Eye (tissue), 1 donor: Measurements from ENCODE around the gene BOC.

Source experiments
- DNase-seq: peaks from one replicate; pipeline ENCODE4 v3.0.0-alpha.2; 2015

BOC gene

GRCh38 chr3:113250566-113250965 is 39.2 kb downstream of the BOC start:
- DNase-seq, result no peak

- no peak for DNase-seq
Measured at GRCh38 chr3:113251817-113252216, 40.5 kb downstream of the BOC start.

DNA sequence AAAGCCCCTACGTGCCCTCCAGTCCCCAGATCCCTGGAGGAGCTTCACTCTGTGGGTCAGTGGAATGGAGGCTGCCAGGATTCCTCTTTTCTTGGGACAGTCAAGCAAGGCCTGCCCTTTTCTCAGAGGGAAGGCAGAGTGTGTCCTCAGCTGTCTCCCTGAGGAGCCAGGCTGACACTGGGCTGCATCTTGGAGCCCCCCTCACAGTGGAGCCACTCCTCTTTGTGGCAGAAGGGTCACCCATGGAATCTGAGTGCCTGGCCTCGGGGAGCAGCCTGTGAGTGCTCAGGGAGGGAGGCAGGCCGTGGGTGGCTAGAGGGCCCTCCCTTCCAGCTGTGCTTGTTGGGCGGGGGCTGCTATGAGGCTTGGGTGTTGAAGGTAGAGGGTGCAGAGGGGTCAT is 41.2 kb downstream of the BOC start:
- no peak for DNase-seq

DNA sequence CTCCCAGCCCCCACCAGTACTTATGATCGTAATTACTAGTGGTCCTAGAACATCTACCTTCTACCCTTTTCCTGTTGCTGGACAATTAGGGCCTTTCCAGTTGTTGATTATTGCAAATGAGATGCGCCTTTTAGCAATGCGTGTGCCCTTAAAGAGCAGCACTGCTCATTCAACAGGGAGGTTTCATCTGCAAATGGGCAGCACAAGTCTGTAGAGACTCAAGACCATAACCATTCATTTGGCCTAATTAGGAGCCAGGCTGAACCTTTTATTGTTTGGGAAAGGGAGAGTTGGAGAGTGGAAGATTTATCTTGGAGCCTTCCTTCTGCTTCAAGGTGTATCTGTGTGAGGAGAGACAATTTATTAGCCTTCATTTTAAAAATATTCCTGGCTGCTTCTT is 42.3 kb downstream of the BOC start:
- peak; percentile 24 for DNase-seq

DNA sequence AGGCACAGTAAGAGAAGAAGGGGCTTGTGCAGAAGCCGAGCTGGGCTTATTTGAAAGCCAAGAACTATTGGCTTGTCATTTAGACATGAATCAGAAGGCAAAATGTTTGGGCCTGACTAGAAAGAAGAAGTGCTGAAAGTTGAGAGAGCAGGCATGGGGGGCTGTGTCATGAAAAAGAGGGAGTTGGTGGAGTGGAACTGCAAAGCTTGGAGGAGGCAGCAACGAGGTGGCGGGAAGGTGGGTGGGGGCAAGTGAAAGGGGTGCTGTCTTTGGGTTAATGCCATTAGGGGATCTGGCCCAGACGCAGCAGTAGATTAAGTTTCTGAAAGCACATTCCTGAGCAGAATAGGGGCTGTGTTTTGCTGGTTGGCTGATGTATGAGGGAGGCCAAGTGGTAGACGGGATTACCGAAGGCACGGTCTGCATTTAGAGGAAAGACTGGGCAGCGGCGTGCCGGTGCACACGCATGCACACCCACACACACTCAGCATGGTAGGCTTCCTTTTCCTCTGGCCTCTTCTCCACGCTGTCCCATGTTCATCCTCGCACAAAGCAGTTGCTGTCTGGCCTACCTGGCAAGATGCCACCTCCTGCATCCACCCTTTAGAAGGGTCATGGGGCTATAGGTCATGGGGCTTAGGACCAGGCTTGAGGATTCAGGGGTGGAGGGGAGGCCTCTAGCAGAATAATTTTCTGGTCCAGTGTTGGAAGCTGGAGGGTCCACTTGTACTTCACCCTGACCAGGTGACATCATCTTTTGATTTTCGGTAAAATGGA is 43.0 kb downstream of the BOC start:
- peak; percentile 56 for DNase-seq

DNA sequence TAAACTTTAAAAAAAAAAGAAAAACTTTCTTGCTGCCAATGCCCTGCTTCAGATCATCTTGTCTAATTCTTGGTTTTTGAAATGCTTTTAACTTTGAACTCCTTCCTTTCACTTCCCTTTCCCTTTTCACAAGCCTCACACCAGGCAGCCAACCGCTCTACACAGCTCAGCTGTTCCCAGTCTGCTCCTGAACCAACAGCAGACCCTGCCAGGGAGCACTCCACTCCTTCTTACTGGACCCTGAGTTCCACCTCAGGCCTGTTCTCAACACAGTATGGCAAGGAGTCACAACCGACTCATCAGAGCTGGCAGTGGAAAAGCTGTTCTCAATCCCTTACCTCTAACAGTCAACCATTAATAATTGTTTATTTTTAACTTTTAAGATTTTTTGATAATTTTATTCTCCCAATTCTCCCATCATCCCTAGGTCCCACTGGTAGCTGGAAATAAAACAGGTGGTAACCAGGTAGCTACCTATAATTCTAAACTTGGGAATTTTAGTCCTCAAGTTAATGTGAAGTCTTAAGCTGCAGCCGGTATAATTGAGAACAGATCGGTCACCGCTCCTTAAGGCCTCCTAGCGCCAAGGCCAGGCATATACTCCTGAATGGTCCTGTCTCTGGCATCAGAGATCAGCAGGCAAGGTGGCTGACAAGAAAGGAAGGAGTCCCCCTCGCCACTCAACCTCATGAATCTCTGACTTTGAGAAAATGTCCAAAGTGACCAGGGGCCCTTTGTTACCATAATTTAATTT is 43.9 kb downstream of the BOC start:
- DNase-seq, result no peak

DNA sequence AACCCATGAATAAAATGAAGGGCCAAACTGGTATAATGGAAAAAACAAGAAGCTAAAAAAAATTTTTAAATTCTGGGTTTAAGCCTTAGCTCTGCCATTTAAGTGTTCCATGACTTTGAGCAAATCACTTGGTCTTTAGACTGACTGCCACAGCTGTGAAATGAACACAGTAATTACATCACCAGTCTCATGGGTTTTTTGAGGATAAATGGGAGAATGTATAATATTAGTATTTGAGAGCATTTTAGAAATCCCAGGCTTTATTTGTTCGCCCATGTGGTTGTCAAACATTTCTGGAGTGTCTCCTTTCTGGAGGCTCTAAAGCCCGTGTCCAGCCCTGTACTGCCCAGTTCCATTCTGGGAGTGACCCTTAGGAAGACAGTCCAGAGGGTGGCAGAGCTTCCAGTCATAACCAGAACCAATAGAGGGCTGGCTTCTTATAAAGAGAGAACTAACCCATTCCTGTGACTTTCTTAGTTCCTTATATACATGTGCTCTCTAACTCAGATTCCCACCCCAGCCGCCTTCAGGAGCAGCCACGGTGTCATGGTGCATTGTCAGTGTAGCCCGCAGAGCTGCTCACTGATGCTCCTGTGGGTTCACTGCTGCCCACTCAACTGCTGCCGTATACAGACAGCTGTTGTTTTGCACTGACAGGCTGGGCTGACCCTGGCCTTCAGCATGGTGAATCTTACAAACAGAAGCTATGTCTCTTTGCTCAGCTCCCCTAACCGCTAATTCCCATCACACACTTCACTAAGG is 44.7 kb downstream of the BOC start:
- DNase-seq, result peak; percentile 39

DNA sequence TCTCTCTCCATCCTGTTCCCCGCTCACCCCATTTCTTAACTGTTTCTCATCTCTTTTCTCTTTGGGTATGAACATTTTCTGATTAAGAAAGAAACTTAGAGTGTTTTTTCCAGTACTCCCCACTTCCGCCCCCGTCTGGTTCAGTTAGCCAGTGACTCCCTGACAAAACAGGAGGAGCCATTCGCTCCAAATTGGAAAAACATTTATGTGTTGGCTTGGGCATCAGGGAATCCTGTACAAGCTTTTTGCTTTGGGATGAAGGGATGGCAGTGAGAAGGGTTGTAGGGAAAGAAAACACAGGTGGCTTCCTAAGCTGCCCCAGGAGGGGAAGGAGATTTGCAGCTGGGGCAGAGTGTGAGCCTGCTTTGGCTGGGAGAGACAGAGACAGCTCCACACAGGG is 47.0 kb downstream of the BOC start:
- DNase-seq, result no peak

DNA sequence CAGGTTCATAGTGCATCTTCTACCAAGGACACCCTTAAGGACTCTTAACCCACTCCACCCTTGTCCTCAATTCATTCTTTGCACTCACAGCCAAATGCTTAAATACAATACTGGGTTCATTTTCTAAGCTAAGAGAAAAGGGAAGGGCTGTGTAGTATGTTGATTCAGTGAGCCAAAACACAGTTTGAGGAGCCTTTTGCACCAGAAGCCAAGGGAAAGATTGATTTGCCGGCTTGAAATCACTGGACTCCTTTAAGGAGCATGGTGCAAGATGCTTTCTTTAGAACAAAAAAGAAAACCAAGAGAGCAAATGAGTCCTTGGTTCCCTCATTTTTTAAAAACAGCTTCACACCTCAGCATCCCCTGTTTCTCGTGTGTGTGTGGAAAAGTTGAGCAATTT is 47.8 kb downstream of the BOC start:
- no peak for DNase-seq

DNA sequence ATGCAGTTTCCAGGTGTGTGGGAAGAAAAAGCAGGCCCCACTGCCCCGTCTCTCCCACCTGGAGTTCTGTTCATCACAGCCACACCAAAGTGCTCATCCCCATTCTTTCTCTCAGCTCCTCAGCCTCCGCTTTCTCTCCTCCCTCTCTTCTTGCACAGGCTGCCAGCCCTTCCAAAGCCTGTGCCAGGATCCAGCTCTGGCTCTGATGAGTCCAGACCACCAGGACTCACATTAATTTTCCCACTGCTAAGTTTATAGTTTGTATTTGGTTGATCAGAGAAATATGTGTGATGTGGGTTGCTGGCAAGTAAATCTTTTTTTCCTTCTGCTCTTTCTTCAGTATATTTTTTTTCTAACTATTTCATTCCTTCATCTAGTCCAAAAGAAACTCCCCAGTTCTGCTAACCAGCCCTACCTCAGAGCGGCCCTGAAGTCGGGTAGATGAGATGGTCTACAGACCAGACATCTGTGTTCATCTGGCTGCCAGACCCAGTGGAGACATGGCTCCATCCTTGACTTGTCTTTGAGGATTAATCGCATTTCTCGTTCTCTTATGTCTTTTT is 49.8 kb downstream of the BOC start:
- DNase-seq, result peak; percentile 28

GRCh38 chr3:113261626-113262303 is 50.4 kb downstream of the BOC start:
- peak; percentile 33 for DNase-seq

DNA sequence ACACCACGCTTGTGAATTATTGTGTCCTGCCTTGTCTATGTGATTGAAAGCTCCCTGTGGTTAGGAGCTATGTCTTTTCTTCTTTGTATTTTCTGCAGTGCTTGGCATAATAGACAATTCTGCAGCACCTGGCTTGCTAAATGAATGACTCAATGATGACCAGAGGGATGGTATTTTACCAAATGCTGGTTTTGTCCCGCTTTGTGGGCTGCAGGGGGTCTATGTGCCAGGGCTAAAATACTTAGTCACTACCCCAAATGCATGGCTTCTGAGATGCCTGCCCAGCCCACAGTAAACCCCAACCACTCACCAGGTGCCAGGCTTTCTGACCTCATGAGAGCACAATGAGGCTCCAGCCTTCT is 50.9 kb downstream of the BOC start:
- DNase-seq, result no peak

DNA sequence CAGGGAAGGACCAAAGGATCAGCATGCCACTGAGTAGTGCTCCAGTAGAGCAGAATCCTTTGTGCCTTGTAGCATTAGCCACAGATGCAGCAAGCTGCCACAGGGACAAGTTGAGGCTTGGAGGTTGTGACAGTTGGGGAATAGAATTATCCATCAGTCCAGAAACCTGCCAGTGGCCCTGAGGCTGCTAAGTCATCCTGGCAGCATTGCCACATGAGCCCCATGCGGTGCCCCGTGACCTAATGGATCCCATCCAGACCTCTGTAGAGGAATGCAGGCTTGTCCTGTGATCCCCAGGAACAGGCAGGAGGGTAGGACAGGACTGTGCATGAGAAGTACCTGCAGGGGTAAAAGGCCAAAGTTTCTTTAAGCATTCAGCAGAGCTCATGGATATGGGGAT is 51.7 kb downstream of the BOC start:
- peak; percentile 37 for DNase-seq

GRCh38 chr3:113263778-113264177 is 52.4 kb downstream of the BOC start:
- no peak for DNase-seq

- DNase-seq, result peak; percentile 78
Measured at GRCh38 chr3:113264283-113265131, 53.1 kb downstream of the BOC start.

DNA sequence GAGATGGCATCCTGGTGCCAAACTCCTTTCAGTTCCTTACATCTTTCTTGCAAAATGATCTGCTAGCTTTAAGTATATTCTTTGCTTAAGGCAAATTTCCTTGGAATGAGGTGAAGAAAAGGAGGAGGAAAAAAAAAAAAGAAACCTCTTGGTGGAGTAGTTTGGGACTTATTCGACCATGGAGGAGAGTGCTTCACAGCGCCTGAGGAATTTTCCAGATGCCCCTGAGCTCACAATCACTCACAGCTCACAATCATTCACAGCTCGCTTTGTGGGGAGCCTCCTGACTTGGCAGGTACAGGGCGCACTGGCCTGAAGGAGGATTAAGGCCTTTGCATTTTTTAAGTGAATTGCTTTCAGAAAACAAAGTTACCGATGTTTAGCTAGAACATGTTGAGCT is 53.9 kb downstream of the BOC start:
- peak; percentile 60 for DNase-seq

- no peak for DNase-seq
Measured at GRCh38 chr3:113266738-113267137, 55.4 kb downstream of the BOC start.

DNA sequence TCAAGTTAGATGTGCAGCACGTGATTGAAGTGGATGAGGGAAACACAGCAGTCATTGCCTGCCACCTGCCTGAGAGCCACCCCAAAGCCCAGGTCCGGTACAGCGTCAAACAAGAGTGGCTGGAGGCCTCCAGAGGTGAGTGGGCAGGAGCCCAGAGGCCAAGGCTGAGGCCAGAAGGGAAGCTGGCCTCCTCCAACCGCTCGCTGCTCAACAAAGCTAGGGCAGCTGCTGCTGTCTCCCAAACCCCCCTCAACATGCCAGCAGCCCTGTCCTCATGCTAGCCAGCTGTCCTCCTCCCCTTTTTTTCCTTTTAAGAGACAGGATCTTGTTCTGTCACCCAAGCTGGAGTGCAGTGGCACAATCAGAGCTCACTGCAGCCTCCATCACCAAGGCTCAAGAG is 57.0 kb downstream of the BOC start:
- DNase-seq, result peak; percentile 48

DNA sequence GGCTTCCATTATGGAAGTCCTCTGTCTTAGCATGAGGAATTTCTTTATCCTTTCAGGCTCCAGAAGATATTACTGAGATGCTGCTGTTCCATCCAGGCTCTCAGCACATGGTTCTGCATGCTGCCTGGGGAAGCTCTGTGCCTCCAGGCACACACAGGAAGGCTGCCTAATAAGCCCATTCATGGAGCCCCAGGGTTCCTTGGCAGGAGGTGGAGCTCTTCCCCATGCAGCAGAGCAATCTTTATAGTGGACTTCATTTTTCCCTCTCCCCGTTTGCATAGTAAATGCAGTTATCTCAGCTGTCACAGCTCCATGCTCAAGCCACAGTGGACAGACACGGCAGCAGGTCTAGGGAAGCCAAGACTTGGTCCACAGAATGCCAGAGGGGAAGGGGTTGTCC is 57.6 kb downstream of the BOC start:
- DNase-seq, result no peak

DNA sequence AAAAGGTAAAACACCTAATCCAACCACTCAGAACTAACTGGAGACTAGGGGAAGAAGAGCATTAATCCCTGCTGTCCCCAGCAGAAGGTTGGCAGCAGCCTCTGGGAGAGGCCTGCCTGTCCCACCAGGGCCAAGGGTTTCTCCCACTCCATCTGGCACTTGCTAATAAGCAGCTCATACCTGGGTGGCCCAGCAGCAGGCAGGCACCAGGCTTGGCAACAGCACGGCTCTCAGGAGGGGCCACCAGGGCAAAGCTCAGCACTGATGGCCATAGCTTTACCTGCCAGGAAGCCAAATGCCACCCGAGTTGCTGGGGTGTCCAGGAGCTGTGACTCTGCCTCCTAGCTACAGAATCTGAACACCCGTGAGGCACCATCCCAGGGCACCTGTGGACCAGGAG is 58.3 kb downstream of the BOC start:
- no peak for DNase-seq

DNA sequence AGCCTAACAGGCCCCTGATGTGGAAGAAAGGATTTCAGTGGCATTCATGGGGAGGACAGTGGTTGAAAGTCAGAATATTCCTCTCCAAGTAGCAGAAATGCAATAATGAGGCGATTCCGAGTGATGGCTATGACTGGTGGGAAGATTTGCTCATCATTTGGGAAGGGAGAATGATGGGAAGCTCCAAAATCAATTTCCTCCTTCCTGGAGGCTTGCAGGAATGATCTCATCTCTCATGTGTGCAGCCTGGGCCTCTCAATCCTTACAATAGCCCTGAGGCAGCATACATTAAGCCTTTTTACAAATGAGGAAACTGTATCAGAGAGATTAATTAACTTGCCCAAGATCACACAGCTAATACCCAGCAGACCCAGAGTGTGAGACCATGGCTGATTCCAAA is 58.7 kb downstream of the BOC start:
- DNase-seq, result no peak

DNA sequence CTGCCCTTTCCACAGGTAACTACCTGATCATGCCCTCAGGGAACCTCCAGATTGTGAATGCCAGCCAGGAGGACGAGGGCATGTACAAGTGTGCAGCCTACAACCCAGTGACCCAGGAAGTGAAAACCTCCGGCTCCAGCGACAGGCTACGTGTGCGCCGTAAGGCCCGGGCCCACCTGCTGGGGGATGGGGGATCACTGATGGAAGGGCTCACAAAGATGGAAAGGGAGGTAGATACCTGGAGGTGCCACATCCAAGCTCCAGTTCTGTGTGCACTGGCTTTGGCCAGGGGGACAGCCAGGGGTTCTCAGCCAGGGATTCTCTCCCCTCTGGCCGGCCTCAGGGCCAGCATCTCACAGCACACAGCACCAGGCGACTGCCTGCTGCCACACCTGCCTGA is 59.4 kb downstream of the BOC start:
- DNase-seq, result no peak
